Fibroblast of skin of right biceps (primary cell): ENCODE data around the gene AKAP7.
"Not testable (repeated sequence)": the region's sequence is repeated elsewhere in the genome, so short reads cannot be mapped to it uniquely, and the experiment has no call there.

Experiments
- DNase-seq: peaks from one replicate; pipeline ENCODE4 v3.0.0-alpha.2; 2013

Gene AKAP7

DNA sequence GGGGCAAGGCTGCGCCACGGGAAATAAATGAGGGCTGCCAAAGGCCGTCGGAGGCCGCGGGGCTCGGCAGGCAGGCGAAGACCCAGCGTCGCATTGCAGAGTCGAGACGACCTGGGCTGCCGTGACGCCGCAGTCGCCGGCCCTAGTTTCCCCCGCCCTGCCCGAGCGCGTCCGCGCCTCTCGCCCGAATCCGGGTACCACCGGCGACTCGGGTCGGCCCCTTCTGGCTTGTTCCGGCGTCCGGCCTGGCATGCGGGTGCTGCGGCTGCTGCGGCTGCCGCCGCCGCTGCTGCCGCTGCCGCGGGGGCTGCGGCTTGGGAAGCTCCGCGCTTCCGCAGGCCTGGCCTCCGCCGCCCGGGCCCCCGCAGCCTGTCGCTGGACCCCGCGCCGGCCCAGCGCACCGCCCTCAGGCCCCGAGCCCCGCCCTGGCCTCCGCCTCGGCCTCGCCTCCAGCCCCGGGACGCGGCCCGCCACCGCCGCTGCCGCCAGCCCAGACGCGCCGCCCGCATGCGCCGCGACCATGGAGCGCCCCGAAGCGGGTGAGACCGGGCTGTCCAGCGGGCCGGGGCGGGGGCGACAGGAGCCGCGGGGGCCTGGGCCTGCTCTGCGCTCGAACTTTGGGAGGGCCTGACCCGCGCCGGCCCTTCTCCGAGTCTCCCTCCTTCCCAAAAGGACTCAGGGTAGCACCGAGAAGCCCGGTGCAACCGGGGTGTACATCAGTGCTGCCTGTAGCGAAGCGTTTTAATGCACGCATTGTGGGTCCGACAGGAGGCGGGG is at the start of gene AKAP7:
TSS of gene AKAP7 (plus strand) at position 224 of the 777 bp plus-strand sequence. CDS start at position 521, 297 bp downstream.
- DNase-seq, result peak; percentile 75

DNA sequence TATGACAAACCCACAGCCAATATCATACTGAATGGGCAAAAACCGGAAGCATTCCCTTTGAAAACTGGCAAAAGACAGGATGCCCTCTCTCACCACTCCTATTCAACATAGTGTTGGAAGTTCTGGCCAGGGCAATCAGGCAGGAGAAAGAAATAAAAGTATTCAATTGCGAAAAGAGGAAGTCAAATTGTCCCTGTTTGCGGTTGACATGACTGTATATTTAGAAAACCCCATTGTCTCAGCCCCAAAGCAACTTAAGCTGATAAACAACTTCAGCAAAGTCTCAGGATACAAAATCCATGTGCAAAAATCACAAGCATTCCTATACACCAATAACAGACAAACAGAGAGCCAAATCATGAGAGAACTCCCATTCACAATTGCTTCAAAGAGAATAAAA is 44.9 kb upstream of the AKAP7 start:
- not testable (repeated sequence) for DNase-seq

DNA sequence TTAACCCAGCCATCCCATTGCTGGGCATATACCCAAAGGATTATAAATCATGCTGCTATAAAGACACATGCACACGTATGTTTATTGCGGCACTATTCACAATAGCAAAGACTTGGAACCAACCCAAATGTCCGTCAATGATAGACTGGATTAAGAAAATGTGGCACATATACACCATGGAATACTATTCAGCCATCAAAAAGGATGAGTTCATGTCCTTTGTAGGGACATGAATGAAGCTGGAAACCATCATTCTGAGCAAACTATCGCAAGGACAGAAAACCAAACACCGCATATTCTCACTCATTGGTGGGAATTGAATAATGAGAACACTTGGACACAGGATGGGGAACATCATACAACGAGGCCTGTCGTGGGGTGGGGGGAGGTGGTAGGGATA is 43.3 kb upstream of the AKAP7 start:
- DNase-seq, result not testable (repeated sequence)

DNA sequence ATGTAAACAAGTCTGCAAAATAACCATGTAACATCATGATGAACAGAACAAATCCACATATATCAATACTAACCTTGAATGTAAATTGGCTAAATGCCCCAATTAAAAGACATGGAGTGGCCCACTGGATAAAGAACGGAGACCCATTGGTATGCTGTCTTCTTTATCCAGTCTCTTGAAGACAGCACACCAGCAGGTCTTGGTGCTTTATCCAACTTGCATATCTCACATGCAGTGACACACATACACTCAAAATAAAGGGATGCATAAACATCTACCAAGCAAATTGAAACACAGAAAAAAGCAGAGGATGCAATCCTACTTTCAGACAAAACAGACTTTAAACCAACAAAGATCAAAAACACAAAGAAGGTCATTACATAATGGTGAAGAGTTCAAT is 41.9 kb upstream of the AKAP7 start:
- DNase-seq, result no peak

DNA sequence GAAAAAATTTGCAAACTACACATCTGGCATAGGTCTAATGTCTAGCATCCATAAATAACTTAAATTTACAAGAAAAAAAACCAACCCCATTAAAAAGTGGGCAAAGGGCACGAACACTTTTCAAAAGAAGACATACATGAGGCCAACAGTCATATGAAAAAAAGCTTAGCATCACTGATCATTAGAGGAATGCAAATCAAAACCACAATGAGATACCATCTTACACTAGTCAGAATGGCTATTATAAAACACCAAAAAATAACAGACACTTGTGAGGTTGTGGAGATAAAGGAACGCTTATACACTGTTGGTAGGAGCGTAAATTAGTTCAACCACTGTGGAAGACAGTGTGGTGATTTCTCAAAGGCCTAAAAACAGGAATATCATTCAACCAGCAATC is 38.5 kb upstream of the AKAP7 start:
- DNase-seq, result peak; percentile 28

DNA sequence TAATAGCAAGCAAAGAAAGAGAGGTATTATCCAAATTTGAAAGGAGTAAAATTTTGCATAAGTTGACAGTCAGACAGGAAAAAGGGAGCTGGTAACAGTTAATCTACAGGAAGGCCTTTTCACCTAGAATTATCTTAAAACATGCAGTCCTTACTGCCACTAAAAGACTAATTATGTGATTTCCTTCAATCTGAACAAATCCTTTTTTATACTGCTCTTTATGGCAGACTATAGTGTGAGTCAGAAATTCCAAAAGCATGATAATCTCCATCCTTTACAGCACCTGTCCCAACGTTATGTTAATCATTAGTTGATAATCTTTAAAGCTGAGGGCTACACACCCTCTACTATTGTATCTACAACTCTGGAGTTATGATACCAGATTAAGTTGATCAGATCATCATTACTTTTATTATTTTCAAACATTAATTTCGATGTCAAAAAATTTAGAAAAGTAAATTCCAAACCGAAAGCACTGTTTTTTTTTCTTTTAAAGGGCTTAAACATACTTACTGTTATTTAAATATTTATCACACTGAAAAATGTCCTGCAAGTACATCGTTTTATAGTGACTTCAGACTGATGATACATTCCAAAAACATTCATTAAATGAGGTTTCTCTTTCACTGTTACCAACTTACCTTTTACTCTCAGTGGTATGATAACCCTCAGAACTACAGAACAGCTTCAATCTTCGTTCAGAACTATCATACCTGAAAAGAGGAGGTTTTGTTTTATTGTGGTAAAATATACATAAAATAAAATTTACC is 33.2 kb upstream of the AKAP7 start:
- DNase-seq, result peak; percentile 35

DNA sequence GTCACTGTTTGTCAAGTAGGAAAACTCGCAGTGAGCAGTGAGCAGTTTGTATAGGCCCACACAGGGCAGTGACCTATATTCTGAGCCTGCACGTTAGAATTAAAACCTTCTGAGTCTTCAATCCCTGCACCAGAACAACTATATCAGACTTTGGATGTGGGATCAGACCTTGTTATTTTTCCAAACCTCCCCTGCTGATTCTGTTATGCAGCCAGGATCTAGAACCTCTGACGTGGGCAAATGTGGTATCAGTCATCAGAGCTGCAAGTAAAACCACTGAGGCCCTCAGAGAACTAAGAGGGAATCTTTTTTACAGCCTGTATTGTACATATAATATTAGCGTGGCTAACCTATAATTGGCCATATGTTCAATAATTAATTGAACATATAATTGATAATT is 32.0 kb upstream of the AKAP7 start:
- DNase-seq, result no peak

DNA sequence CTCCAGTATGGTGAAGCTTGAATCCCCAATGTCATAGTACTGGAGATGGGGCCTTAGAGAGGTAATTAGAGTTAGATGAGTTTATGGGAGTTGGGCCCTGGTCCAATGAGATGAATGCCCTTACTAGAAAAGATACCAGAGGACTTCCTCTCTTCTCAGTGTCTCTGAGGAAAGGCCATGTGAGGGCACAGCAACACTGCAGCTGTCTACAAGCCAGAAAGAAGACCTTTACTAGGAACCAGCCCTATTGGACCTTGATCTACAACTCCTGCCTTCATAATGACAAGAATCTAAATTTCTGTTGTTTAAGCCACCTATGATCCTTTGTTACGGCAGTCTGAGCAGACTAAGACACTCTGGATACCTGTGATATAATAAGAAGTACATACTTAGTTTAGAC is 31.4 kb upstream of the AKAP7 start:
- no peak for DNase-seq

DNA sequence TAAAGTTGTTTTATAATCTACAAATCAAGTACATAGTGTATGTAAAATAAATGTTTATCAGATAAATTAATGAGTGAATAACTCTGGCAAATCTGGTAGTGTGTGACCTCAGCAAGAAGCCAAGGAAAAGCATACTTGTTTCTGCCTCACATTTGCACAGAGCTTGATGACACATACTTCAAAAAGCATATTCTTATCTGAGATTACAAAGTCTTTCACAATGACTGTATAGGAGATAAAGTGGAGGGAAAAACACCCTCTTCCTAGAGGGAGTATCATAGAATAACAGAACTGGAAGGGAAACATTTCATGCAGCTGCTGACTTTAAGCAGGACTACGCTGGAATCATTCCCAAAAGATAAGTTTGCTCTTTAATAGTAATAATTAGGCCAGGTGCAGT is 28.1 kb upstream of the AKAP7 start:
- DNase-seq, result peak; percentile 73

DNA sequence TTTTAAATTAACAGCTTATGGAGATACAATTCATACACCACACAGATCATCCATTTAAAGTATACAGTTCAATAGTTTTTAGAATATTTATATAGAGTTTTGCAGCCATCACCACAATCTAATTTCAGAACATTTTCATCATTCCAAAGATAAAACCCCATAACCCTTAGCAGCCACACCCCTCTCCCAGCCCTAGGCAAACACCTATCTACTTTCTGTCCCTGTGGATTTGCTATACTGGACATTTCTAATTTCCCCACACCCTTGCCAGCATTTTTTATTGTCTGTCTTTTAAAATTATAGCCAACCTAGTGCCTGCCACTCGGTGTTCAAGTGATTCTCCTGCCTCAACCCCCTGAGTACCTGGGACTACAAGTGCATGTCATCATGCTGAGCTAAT is 23.0 kb upstream of the AKAP7 start:
- DNase-seq, result no peak

DNA sequence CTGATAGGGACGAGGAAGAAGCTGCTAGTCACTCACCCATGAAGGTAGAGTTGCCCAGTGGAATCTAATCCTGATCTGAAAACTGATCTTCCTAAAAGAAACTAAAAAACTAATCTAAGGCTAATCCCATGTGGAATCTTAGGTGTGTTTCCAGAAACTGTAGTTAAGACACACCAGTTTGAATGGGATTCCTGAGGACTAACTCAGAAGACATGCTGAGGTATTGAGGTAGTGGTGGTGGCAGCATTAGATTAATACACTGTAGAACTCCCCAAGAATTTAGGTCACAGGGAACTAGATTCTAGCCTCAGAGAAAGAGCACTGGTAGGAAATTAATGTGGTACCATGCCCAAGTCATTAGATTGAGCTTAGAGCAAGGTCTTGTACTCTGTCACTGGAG is 19.6 kb upstream of the AKAP7 start:
- no peak for DNase-seq

DNA sequence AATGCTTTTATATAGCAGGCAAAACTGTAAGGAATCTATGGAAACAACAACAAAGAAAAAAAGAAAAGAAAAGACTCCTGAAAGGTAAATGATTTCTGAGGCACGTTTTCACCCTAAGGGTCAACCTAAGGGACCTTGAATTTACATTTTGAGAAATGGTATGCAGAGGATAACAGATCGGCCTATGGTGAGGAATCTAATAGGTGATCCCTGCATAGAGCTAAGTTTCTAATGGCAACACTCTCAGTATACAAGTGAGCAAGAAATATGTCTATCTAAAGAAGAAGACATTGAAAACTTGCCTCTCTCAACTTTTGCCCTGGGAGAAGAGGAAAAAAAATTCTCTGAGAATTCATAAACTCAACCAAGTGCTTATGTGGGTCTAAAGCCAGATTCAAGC is 18.9 kb upstream of the AKAP7 start:
- no peak for DNase-seq

DNA sequence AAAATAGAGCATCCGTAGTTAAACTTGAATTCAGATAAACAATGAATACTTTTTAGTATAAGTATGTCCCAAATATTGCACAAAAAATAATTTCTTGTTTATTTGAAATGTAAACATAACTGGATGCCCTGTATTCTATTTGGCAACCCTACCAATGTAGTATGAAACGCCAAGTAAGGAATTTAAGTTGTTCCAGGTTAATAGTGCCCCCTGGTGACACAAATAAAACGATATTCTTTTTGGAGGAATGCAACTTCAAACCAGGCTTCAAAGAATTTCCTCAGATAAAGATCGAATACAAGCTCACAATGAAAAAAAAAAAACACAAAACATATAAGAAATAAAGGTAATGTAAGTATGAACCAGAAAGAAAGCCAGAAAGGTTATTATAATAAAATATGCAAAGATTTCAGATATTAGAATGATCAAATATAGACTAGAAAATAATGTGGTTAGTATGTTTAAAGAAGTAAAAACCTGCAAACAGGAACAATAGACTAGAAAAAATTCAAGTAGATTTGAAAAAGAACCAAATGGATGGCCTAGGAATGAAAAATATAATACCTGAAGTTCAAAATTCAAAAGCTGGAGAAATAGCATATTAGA is 18.4 kb upstream of the AKAP7 start:
- peak; percentile 55 for DNase-seq

DNA sequence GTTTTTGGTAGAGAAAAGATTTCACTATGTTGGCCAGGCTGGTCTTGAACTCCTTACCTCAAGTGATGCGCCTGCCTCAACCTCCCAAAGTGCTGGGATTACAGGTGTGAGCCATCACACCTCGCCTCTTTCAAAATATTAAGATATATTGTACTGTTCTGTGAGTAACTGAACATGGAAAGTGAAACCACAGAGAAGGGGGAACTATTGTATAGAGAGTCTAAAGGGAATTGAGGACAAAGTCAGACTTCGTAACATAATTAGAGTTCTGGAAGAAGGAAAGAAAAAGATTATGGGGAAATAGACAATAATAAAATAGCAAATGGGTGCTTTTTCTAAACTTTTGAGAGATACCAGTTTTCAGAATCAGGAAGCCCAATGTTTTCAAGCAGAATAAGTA is 17.4 kb upstream of the AKAP7 start:
- no peak for DNase-seq

DNA sequence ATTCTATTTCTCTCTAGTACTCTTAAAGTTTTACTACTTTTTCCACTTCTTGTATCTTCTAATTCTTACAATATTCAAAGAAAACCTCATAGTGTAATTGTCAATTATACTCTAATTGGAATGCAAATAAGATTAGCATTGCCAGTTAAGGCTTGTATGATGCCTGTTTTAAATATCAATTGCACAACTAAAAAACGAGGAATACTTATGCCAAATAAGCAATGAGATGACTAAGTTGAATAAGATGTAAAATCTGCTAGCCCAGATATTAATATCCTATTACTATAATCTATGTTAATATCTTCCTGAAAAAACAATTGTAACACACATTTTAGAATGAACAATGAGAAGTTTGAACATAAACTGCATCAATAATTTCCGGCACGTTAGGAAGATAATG is 13.3 kb upstream of the AKAP7 start:
- no peak for DNase-seq

DNA sequence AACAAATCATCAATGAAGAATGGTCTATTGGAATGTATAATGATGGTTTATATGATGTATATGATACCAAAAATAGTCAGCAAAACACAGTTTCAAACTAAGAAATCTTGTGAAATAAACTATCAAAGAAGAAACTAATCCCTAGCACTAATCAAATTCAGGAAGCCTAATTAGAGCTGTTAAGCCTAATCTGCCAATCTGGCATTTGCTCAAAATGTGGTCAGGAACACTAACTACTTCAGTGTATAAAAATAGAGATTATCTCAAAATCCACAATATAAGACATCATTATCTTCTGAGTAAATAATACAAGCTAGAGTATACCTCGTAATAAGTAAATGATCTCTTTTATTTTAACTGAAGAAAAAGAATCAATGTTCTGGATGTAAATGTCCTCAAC is 12.8 kb upstream of the AKAP7 start:
- no peak for DNase-seq

DNA sequence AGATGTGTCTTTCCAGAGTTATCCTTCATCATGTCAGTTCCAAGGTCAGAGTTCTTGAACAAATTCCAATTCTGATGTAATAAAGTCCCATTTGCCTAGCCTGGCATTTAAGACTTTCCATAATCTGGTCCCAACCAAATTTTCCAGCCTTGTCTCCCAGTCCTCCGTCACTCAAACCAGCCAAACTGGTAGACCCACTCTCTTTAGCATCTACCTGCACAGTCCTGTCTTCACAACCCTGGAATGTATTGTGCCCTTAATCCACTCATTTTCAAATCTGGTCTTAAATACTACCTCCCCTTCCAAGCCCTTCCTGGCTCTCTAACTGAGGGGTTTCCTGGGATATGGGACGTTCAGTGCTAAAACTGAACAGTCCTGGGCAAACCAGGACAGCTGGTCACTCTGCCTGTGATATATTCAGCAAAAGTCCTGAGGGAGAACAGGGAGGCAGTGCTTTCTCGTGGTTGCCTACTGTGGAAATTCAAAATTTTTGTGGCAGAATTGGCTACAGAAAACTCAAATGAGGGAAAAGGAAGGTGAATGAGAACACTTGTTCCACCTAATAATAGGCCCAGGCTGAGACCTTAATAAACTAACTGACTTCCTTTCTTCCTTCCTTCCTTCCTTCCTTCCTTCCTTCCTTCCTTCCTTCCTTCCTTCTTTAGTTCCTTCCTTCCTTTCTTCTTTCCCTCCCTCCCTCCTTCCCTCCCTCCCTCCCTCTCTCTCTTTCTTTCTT is 10.8 kb upstream of the AKAP7 start:
- DNase-seq, result no peak

DNA sequence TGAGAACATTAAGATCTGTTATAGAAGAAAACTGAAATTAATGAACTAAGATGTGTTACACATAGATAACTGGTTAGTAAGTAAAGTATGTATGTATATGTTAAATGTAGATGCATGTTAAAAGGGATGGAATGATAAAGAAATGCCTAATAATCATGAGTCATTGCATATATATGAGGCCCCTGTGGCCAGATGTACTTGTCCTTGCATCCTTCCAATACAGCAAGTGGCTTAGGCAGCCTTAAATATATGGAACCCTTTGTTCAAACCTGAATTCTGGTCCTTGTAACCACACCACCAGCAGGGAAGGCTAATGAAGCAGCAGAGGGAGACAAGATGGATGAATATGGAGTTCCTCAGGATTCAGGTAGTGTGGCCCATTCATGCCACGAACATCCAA is 9.8 kb upstream of the AKAP7 start:
- peak; percentile 68 for DNase-seq

DNA sequence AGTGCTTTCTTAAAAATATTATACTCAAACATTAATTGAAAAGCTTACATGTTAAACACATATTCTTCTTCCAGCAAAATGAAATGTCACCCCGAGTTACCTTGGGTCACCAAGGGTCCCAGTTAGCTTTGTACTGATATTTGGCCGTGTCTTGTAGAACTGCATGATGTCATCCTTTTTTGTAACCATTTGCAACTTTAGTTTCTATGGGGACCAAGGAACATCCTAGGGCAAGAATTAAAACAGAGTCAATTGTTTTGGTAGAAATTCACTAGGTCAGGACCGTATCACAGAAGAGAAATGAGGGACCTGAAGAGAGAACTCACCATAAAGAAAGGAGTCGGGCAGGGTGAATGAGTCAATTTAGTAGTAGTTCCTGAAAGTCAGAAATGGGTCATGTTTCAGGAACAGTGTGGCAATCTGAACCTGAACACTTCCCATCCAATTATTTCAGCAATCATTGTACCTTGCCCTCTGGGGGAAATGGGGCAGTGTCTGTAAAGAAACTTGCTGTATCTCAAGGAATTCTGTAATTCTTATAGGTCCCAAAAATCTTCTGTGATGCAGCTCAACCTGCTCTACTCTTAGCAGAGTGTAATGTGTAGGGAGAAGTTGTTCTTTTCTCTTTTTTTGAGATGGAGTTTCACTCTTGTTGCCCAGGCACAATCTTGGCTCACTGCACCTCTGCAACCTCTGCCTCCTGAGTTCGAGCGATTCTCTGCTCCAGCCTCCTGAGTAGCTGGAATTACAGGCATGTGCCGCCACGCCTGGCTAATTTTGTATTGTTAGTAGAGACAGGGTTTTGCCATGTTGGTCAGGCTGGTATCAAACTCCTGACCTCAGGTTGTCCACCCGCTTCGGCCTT is 5.3 kb upstream of the AKAP7 start:
- DNase-seq, result no peak

DNA sequence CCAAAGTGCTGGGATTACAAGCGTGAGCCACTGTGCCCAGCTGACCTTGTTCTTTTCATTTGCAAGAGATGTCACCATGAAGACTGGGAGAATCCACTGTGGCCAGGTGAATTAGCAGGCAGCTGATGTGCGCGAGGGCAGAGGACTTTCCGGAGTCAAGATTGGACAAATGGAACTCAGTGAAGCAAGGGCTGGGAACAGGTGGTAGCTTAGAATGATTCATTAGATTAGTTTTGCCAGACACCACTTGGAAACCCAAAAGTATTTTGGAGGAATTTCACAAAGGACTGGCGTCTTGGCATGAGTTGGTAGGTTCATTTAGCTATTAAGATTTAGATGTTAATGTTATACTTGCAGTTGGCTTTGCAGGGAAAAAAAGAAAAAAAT is 4.7 kb upstream of the AKAP7 start:
- DNase-seq, result no peak

DNA sequence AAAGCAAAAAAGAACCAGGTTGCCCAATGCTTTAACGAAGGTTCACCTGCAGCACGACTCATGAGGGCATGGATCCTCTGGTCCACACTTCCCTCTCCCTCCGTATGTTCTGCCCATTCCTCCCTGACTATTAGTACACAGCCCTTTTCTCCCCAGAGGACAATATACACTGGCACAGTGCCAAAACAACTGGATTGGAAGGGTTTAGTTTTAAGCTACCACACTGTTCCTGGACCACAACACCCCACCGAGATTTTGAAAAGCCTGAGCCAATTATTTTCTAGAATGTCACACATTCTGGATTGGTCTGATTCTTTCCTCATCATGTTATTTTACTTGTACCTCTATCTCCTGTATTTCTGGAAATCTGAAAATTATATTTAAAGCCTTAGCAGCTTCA is 2.9 kb upstream of the AKAP7 start:
- no peak for DNase-seq

DNA sequence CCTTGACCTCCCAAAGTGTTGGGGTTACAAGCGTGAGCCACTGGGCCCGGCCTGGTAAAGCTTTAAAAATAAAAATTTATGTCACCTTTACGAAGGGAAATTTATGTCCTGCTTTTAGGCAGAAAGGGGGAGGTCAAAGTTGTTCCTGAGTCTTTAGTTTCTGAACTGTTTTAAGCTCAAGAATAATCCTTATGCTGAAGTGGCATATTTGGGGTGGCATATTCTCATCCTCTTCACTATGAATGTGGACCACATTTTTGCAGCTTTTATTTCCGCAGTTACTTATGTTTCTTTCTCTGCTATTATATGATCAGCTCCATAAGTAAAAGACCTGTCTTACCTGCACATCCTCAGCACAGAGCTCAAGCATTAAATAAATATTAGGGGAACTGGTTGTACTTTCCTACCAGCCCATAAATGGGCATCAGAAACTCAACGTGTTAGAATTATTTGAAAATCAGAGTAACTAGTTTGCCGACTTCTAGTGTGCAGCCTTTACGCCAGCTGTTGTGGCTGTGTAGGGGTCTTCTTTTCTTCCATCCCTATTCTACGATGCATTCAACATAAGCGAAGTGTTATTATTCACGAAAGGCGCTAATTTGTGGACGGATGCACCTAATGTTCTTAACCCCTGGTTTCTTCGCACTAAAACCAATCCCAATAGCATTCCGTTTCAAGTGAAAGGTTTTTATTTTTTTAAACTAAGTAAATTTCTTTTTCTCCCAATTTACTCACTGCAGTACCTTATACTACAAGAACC is 867 bp upstream of the AKAP7 start:
- no peak for DNase-seq
